Nephron progenitor cell (in vitro differentiated cells): ENCODE results near the gene MEPE.

Source experiments
- DNase-seq: peaks from one replicate; pipeline ENCODE4 v3.0.0; 2021
- H3K27ac Mint-ChIP-seq: 2 replicates; pipeline ENCODE4 v1.8.0; 2021; ENCODE audit warnings: mild to moderate bottlenecking, moderate library complexity, mixed read lengths
- H3K27me3 Mint-ChIP-seq: 2 replicates; pipeline ENCODE4 v1.8.0; 2021; ENCODE audit warnings: mild to moderate bottlenecking, low read depth, mixed read lengths; ENCODE audit not compliant: poor library complexity
- H3K36me3 Mint-ChIP-seq: 2 replicates; pipeline ENCODE4 v1.8.0; 2021; ENCODE audit warnings: low read depth, mixed read lengths
- H3K4me1 Mint-ChIP-seq: 2 replicates; pipeline ENCODE4 v1.8.0; 2021; ENCODE audit warnings: mixed read lengths
- H3K4me3 Mint-ChIP-seq: 2 replicates; pipeline ENCODE4 v1.8.0; 2021; ENCODE audit warnings: mild to moderate bottlenecking, moderate library complexity, mixed read lengths
- H3K9me3 Mint-ChIP-seq: 2 replicates; pipeline ENCODE4 v1.8.0; 2021; ENCODE audit warnings: mild to moderate bottlenecking, moderate library complexity, mixed read lengths
- CTCF ChIP-seq: fragments of 200-600 bp; sonication (generic); IDR thresholded peaks from 2 replicates; pipeline ENCODE4 v1.5.0; 2021; ENCODE audit warnings: antibody characterized with exemption

Gene MEPE

GRCh38 chr4:87835743-87836142 is 3.0 kb downstream of the MEPE start:
- no peak overlapping the region for H3K27ac Mint-ChIP-seq

GRCh38 chr4:87838205-87838604 is 5.4 kb downstream of the MEPE start:
- no peak overlapping the region for H3K4me3 Mint-ChIP-seq
- peaks cover 5% of the 10 kb centered on the region for H3K4me1 Mint-ChIP-seq
- H3K36me3 Mint-ChIP-seq, result no peaks in the 10 kb centered on the region
- peak; percentile 6 for DNase-seq
- peaks cover 3% of the 10 kb centered on the region for H3K27me3 Mint-ChIP-seq
- peak; percentile 22 for TF ChIP-seq CTCF
- no peaks in the 10 kb centered on the region for H3K9me3 Mint-ChIP-seq
- no peak overlapping the region for H3K27ac Mint-ChIP-seq

More at GRCh38 chr4:87835743-87836142, 3.0 kb downstream of the MEPE start:
- DNase-seq, result no peak
- TF ChIP-seq CTCF, result no peak
- Mint-ChIP-seq H3K4me1 (peaks cover 5% of the 10 kb centered on the region), H3K9me3 (no peaks in the 10 kb centered on the region), H3K27me3 (peaks cover 3% of the 10 kb centered on the region), H3K4me3 (no peak overlapping the region), H3K36me3 (no peaks in the 10 kb centered on the region)

- H3K4me3 Mint-ChIP-seq, result no peak overlapping the region
- H3K27ac Mint-ChIP-seq, result no peak overlapping the region
- no peaks in the 10 kb centered on the region for H3K36me3 Mint-ChIP-seq
- no peaks in the 10 kb centered on the region for H3K9me3 Mint-ChIP-seq
- DNase-seq, result peak; percentile 27
- TF ChIP-seq CTCF, result peak; percentile 79
- peaks cover 3% of the 10 kb centered on the region for H3K27me3 Mint-ChIP-seq
- peaks cover 5% of the 10 kb centered on the region for H3K4me1 Mint-ChIP-seq
Observed at GRCh38 chr4:87838890-87839591, 6.3 kb downstream of the MEPE start.

GRCh38 chr4:87839592-87839946 is 6.8 kb downstream of the MEPE start:
- Mint-ChIP-seq H3K4me3 (no peak overlapping the region), H3K36me3 (no peaks in the 10 kb centered on the region), H3K27ac (no peak overlapping the region), H3K4me1 (peaks cover 5% of the 10 kb centered on the region), H3K9me3 (no peaks in the 10 kb centered on the region), H3K27me3 (peaks cover 3% of the 10 kb centered on the region)
- TF ChIP-seq CTCF, result no peak
- DNase-seq, result no peak

GRCh38 chr4:87840149-87840548 is 7.4 kb downstream of the MEPE start:
- peaks cover 5% of the 10 kb centered on the region for H3K4me1 Mint-ChIP-seq
- H3K27ac Mint-ChIP-seq, result no peak overlapping the region
- H3K36me3 Mint-ChIP-seq, result no peaks in the 10 kb centered on the region
- H3K4me3 Mint-ChIP-seq, result no peak overlapping the region
- TF ChIP-seq CTCF, result no peak
- peaks cover 2% of the 10 kb centered on the region for H3K27me3 Mint-ChIP-seq
- DNase-seq, result no peak
- no peaks in the 10 kb centered on the region for H3K9me3 Mint-ChIP-seq

GRCh38 chr4:87843936-87844335 is 11.2 kb downstream of the MEPE start:
- peaks cover 6% of the 10 kb centered on the region for H3K27me3 Mint-ChIP-seq
- DNase-seq, result no peak
- no peak overlapping the region for H3K27ac Mint-ChIP-seq
- TF ChIP-seq CTCF, result no peak
- no peak overlapping the region for H3K4me3 Mint-ChIP-seq
- H3K36me3 Mint-ChIP-seq, result no peaks in the 10 kb centered on the region
- peaks cover 5% of the 10 kb centered on the region for H3K4me1 Mint-ChIP-seq
- no peaks in the 10 kb centered on the region for H3K9me3 Mint-ChIP-seq
